PFSK-1 (cell line): ENCODE results near the gene COP1.

Experiments used
- FOXP2 ChIP-seq: optimal IDR thresholded peaks from 2 replicates; pipeline ENCODE3; 2011; ENCODE audit warnings: borderline replicate concordance, control low read depth, inconsistent platforms; ENCODE audit not compliant: insufficient read depth; ENCODE audit errors: extremely low read length, extremely low read depth
- POLR2AphosphoS5 ChIP-seq: IDR thresholded peaks from 2 replicates; pipeline ENCODE4 v1.6.1; 2012; ENCODE audit warnings: low read depth, mild to moderate bottlenecking, control low read depth, low read length, moderate library complexity
- SIN3A ChIP-seq: IDR thresholded peaks from 2 replicates; pipeline ENCODE4 v1.6.1; 2012; ENCODE audit warnings: mild to moderate bottlenecking, low read length, moderate library complexity, borderline replicate concordance; ENCODE audit not compliant: insufficient read depth
- TAF1 ChIP-seq: IDR thresholded peaks from 2 replicates; pipeline ENCODE4 v1.6.1; 2012; ENCODE audit warnings: low read length, control low read depth, borderline replicate concordance; ENCODE audit not compliant: insufficient read depth
- TF ChIP-seq, protein P1 (sequence below), 2 experiments: IDR thresholded peaks; 2 replicates each; pipeline versions ENCODE4 v1.6.1 to v1.8.0; 2011 to 2012; ENCODE audit warnings: low read depth in 2 of 2, low read length in 2 of 2, control low read depth in 1 of 2, inconsistent platforms in 1 of 2, mild to moderate bottlenecking in 1 of 2, moderate library complexity in 1 of 2; ENCODE audit not compliant: insufficient read depth in 1 of 2

COP1 gene

DNA sequence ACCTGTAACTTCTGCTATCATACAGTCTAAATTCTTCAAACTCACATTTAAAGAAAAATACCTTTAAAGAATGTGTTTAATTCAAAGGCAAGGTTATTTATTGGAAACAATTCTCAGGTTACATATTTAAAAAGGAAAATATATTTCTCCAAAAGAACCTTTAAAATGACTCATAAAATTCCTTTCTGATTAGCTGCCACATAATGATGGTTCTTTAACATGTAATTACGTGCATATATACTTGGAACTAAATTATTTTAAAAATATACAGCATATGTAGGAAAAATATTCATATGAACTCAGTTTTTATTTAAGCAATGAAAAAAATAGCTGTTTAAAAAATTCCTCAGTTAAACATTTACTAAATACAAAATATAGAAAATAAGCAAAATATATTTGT is 173.6 kb downstream of the COP1 start:
- TF ChIP-seq, protein P1, sequence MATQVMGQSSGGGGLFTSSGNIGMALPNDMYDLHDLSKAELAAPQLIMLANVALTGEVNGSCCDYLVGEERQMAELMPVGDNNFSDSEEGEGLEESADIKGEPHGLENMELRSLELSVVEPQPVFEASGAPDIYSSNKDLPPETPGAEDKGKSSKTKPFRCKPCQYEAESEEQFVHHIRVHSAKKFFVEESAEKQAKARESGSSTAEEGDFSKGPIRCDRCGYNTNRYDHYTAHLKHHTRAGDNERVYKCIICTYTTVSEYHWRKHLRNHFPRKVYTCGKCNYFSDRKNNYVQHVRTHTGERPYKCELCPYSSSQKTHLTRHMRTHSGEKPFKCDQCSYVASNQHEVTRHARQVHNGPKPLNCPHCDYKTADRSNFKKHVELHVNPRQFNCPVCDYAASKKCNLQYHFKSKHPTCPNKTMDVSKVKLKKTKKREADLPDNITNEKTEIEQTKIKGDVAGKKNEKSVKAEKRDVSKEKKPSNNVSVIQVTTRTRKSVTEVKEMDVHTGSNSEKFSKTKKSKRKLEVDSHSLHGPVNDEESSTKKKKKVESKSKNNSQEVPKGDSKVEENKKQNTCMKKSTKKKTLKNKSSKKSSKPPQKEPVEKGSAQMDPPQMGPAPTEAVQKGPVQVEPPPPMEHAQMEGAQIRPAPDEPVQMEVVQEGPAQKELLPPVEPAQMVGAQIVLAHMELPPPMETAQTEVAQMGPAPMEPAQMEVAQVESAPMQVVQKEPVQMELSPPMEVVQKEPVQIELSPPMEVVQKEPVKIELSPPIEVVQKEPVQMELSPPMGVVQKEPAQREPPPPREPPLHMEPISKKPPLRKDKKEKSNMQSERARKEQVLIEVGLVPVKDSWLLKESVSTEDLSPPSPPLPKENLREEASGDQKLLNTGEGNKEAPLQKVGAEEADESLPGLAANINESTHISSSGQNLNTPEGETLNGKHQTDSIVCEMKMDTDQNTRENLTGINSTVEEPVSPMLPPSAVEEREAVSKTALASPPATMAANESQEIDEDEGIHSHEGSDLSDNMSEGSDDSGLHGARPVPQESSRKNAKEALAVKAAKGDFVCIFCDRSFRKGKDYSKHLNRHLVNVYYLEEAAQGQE (IDR thresholded peaks at IDR 0.05; ENCODE audit: insufficient read depth in 1 of 2, low read depth in 2 of 2, low read length in 2 of 2) = no peak
- TF ChIP-seq FOXP2 = no peak

DNA sequence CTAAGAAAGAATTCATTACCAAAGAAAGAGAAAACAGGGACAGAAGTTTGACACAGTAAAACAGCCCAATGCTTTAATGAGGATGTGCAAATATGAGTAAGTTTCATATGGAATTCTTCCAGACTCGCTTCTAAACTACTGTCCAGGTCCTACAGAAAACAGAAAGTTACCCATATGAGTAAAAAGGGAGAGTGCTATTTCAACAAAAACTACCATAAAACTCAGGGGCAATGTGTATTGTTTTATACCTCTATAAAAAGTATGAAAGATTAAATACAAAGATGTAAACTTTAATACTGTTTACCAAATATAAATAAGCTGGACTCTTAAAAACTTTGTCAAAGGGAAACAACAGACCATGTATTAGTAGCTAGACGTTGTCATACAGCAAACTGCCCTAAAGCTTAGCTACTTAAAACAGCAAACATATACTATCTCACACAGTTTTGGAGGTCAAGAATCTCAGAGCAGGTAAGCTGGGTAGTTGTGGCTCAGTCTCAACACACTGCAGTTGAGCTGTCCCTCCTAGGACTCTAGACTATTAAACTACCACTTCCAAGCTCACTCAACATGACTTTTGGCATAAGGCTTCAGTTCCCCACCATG is 174.9 kb downstream of the COP1 start:
- TF ChIP-seq POLR2AphosphoS5 (no peak), TAF1 (no peak), SIN3A (no peak), FOXP2 (no peak)
- TF ChIP-seq, protein P1 (IDR thresholded peaks at IDR 0.05; ENCODE audit: insufficient read depth in 1 of 2, low read depth in 2 of 2, low read length in 2 of 2) = no peak

DNA sequence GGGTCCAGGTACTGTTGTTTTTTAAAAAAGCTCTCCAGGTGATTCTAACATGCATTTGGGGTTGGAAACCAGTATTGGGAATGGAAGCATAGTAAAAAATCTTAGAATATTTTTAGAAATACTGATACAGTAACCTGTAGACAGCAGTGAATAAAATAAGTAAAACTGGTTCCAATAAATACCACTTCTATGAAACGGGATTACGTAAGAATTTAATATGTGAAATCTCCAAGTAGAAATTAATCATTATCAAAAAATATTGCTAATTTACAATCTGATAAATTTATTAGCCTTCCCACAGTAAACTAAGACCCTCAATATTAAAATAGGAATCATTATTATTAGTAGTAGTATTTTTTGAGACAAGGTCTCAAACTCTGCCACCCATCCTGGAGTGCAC is 177.5 kb downstream of the COP1 start:
- TF ChIP-seq SIN3A = no peak
- TF ChIP-seq POLR2AphosphoS5 = no peak
- TF ChIP-seq FOXP2 = no peak
- no peak for TF ChIP-seq TAF1
- TF ChIP-seq, protein P1 (IDR thresholded peaks at IDR 0.05; ENCODE audit: insufficient read depth in 1 of 2, low read depth in 2 of 2, low read length in 2 of 2) = no peak

DNA sequence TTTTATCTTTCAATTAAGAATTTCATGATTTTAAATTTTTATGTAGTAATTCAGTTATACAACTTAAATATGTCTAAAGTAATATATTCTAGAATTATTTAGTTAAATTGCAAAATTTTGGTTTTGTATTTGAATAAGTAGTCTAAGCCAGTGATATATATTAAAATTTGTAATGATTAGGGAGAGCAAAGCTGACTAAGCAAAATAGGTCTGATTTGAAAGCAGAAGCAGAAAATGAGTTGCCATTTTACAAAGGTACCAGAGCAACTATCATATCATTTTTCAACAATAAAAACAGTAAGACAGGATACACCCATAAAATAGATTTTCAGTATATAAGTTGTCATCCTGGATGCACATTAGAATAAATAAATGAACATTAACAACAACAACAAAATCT is 177.9 kb downstream of the COP1 start:
- TF ChIP-seq SIN3A = no peak
- no peak for TF ChIP-seq POLR2AphosphoS5
- TF ChIP-seq FOXP2 = no peak
- TF ChIP-seq TAF1 = no peak
- TF ChIP-seq, protein P1 (IDR thresholded peaks at IDR 0.05; ENCODE audit: insufficient read depth in 1 of 2, low read depth in 2 of 2, low read length in 2 of 2) = no peak

DNA sequence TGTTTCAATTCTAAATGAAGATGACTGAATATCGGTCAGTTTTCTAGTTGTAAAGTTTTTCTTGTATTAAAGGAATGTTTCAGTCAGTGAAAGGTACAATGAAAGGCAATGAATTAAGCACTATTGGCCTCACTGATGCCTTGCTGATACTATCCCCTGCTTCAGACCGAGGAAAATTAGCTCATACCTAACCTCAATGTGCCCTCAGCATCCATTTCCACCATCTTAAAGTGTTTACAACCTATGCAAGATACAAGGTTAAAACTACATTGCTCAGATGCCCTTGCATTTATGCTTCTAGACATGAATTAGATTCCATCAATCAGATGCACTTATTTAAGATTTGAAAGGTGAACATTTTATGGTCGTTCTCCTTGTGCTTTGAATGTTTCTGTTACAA is 184.5 kb downstream of the COP1 start:
- TF ChIP-seq TAF1 = no peak
- no peak for TF ChIP-seq SIN3A

DNA sequence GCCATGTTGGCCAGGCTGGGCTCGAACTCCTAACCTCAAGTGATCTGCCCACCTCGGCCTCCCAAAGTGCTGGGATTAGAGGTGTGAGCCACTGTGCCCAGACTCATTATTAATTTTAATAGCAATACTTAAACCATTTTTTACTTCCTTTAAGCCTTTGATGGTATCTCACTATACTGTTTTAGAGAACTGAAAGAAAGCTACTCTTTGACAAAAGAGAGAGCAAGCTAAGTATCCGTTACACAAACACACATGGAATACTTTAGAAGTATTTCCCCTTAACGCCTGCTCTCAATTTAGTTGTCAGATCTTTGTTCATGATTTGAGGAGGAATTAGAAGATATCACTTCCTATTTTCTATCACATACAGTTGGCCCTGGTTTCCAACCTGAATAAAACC is 189.4 kb downstream of the COP1 start:
- no peak for TF ChIP-seq TAF1
- TF ChIP-seq, protein P1 (IDR thresholded peaks at IDR 0.05; ENCODE audit: insufficient read depth in 1 of 2, low read depth in 2 of 2, low read length in 2 of 2) = no peak
- TF ChIP-seq FOXP2 = no peak
- no peak for TF ChIP-seq SIN3A
- no peak for TF ChIP-seq POLR2AphosphoS5
